ENCODE data around the gene DOCK4.

GRCh38 chr7:112116894-112117293 lies 89.3 kb downstream of the DOCK4 start:
- TF ChIP-seq POLR2A (IDR thresholded peaks at IDR 0.05) (no peak), CTCF (IDR thresholded peaks at IDR 0.05) (no peak)
